HG02943 (cell line): ENCODE measurements around the gene TESK2.
"Not testable (repeated sequence)": the region's sequence is repeated elsewhere in the genome, so short reads cannot be mapped to it uniquely, and the experiment has no call there.

Experiments used
- ATAC-seq: cut with Tn5 transposase; IDR thresholded peaks from one replicate; pipeline ENCODE4 v1.9.1; 2021; ENCODE audit warnings: mild to moderate bottlenecking, low read depth, moderate library complexity; ENCODE audit not compliant: unreplicated experiment

Gene TESK2

DNA sequence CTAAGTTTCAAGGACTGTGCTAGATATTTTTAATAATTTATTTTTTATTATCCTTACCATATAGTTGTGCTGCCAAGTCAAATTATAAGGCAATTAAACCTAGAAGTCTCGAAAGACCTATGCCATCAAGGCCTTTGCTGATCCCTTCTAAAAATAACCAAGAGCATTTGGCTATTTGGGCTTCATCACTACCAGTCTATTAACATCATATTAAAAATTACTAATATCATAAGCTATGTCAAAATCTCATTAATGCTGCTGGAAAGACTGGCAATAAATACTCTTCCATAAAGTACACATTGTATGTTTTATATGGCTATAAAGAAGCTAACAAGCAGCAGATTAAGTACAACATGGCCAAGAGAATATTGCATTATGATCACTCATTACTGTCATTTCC is 107.8 kb downstream of the TESK2 start:
- no peak for ATAC-seq

DNA sequence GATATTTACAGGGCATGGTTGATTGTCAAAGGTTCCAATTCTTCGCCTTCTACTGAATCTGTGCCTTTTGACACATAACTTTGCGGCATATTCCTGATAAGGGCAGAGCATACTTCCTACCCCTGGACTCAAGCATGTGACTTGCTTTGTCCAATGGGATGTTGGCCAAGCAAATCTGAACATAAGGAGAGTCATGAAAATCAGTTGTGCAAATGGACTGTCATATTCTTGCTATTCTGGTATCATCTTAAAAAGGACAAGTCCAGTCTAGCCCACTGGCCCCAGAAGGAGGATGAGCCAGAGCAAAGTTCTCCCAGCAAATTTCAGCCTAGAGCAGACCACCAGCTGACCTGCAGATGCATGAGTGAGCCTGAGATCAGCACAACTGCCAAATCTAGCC is 109.7 kb downstream of the TESK2 start:
- ATAC-seq, result no peak

DNA sequence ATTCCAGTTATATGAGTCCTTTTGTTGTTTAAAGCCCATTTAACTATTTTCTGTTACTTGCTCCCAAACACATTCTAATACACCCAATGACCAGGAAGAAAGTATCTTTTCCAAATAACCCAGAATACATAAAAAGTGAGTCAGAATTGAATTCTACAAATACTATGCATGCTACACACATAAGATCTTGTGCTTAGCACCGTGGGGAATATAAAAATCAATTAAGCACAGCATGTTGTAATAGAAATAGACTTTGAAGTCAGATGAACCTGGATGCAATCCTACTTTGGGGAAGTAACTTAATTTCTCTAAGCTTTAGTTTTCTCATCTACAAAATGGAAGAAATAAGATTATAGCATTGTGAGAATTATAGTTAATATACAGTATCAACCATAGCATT is 110.2 kb downstream of the TESK2 start:
- ATAC-seq, result no peak

DNA sequence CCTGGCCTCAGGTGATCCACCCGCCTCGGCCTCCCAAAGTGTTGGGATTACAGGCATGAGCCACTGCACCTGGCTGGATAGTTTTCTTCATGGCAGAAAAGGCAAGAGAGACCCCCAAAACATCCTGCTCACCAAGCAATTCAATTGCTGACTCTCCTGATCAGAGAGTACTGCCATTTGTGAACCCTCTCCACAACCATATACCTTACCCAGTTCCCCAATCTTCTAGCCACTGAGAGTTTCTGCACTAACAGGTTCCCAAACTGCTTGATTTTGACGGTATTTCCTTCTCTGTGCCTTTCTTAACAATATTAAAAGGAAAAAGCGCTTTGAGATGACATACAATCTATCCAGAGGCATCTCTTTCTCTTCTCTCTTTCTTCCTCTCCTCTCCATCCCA is 110.8 kb downstream of the TESK2 start:
- no peak for ATAC-seq

DNA sequence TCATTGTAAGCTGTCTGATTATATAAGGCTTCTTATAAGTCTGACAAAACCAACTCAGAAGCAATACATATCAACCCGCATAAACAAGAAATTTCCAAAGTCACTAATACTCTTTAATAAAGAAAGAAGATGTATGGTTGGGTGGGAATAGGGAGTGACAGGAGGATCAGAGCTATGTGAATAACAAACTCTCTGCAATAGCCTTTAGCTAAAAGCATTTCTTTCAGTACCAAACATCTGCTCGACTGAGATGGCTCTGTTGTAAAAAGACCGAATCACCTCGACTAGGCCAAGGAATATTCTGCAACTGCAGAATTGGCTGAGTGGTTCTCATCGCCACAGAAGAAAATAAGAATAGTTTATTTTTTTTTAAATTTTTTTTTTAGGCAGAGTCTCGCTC is 111.4 kb downstream of the TESK2 start:
- no peak for ATAC-seq

DNA sequence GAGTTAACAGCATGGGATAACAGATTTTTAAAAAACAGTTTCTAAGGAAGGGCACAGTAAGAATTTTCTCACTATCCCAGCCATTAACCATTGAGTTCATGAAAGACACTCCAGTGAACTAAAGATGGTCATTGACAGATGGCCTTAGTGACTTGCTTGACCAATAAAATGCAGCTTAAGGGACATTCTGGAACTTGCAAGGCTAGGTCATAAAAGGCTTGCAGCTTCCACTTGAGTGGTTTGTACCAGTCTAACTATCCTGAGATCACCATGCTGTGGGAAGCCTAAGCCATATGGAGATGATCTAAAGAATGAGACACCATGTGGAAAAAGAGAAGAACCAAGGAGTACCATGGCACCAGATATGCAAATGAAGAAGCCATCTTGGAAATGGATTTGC is 112.8 kb downstream of the TESK2 start:
- ATAC-seq, result no peak

DNA sequence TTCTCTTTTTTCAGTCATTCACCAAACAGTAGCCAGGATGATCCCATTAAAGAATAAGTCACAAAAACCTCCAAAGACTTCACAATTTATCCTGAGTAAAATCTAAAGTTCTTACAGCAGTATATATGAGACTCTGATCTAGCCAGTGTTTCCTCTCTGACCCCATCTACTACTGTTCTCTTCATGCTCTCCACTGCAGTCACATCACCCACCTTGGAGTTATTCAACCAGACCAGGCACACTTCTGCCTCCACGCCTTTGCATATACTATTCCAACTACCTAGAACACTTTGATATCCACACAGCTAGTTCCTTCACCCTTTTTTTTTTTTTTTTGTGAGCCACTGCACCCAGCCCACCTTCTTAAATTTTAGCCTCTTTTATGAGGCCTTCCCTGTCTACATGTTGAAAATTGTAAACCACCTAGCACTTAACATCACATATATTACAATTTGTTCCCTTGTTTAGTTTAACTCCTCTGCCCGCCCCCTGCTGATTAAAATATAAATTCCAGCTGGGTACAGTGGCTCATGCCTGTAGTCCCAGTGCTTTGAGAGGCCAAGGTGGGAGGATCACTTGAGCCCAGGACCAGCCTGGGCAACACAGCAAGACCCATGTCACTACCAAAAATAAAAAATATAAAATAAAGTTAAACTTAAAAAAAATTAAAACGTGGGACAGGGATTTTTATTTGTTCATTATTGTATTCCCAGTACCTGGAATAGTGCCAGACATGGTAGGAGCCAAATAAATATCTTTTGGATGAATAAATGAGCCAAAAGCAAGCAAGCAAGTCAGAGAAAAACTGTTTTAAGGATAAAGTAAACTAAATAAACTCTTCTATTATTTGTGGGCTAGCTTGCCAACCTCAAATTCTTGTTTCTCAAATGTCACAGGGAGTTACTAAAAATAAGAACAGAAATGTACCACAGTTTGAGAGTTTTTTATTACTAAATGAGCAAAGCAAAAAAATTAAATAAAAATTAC is 115.6 kb downstream of the TESK2 start:
- no peak for ATAC-seq

DNA sequence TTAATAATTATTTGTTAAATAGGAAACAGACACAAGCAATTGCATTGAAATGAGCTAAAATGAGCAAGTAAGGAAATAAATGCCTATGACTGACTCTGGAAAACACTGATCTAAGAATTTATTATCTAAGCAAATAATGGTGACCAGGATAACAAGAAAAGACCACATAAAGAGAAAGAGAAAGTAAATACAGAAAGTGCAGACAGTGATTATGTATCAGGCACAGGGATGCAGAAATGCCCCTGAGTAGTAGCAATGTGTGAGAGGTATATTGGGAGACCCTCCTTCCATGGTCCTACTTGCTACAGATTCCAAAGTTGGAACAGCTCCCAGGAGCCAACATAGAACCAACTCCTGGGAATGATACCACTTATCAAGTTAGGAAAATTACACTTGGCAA is 117.4 kb downstream of the TESK2 start:
- ATAC-seq, result no peak

DNA sequence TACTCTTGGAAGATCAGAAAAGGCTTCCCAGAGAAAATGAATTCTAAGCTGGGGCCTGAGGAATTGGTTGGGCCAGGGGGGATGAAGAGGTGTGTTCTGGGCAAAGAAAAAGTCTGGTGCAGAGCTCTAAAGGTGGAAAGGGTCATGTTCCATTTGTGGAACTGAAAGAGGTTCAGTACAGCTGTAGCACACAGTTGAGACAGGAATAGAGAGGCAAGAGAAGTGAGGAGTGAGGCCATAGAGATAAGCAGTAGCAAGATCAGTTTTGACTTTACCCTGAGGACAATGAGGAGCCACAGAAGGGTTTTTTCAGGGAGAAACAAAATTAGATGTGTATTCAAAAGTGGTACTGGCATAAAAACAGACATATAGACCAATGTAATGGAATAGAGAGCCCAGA is 120.4 kb downstream of the TESK2 start:
- no peak for ATAC-seq

DNA sequence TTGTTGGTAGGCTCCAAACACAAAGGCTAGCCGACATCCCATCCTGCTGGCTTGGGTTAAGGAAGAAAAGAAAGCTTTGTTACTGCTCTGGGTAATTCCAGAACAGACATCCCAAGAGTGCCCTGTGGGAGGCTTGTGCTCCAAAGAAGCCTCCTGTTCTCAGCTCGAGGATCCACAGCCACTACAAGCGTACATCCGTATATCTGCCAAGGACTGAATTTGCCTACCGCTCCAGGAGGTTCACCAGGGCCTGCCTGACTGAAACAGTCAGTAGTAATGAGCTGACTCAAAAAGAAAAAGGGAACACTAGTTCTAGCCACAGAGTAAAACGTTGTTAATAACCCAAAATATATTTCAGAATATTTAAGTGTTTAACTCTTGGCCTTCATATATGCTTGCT is 125.9 kb downstream of the TESK2 start:
- ATAC-seq, result no peak

DNA sequence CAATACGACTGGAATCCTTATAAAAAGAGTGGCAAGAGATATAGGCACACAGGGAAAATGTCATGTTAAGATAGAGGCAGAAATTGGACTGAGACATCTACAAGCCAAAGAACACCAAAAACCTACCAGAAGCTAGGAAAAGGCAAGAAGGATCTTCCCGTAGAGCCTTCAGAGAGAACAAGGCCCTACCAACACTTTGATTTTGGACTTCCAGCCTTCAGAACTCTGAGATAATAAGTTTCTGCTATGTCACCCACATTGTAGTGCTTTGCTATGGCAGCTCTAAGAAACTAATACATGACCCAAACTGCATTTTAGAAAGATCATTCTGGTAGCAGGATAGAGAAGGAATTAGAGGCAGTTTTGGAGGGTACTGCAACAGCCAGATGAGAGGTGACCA is 126.7 kb downstream of the TESK2 start:
- no peak for ATAC-seq

DNA sequence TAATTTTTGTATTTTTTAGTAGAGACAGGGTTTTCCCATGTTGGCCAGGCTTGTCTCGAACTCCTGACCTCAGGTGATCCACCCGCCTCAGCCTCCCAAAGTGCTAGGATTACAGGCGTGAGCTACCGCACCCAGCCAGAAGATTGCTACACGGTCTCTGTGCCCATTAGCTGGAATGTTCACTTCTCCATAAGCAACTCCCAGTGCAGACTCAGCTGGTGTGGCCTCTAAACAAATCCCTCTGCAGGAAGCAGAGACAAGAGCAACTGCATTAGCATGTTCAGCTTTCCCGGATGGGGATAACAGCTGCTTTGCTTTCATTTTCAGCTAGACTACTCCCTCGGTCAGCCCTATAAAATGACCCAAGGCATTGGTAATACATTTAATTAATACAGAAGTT is 130.0 kb downstream of the TESK2 start:
- ATAC-seq, result not testable (repeated sequence)

DNA sequence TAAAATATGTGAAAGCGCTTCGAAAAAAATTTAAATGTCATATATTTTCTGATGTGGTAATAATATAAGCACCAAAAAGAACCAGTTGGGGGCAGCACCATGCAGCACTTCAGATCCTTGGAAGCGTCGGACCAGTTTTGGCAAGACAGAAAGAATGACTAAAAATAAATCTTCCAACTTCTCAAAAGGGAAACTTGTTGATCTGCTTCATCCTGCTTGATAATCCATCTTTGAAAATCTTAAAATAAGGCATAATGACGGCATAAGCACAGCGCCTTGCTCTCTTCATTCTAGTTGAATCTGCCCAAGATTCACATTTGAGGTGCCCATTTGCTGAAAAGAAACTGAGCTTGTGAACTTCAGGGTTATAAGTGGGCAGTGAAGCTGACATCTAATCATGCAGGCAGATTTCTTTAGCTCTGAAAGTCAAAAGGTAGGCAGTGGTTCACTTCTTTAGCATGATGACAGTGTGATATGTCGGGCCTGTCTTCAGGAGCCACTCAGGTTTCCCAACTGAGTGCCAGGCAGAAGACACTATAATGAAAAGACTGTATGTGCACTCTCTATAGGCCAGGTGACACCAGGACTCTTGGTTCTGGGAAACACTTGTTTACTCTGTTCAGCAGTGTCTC is 131.0 kb downstream of the TESK2 start:
- ATAC-seq, result no peak

DNA sequence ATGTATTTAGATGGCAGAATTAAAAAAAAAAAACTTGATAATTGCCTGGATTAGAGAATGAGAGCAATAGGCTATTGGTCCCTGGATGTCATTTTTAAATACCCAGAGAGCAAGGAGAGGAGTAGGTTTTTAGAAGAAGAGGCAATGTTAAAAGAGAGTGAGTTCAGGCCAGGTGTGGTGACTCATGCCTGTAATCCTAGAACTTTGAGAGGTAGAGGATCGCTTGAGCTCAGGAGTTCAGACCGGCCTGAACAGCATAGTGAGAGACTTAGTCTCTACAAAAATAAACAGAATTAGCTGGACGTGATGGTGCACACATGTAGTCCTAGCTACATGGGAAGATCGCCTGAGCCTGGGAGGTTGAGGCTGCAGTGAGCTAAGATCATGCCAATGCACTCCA is 134.8 kb downstream of the TESK2 start:
- ATAC-seq, result no peak

DNA sequence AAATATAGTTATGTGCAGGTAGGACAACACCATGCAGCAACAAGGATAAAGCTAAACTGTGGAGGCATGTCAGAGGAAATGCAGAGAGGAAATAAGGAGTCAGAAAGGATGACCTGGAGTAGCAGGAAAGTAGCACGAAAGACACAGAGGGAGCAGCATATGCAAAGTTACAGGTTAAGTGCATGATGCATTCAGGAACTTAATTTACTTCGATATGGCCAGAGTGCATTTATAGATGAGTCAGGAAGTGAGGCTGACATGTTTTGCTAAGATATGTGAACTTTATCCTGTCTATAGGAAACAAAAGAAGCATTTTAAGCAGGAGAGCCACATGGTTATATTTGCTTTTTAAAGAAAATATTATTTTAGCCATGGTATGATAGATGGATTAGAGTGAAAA is 135.3 kb downstream of the TESK2 start:
- no peak for ATAC-seq

DNA sequence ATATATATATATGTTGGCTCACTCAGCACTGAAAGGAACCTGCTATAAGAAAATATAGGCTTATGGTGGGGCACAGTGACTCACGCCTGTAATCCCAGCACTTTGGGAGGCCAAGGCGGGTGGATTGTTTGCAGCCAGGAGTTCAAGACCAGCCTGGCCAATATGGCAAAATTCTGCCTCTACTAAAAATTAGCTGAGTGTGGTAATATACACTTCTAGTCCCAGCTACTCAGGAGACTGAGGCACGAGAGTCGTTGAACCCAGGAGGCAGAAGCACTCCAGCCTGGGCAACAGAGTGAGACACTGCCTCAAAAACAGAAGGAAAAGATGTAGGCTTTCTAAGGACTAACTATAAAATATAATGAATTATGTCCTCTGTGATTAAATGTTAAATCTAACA is 136.1 kb downstream of the TESK2 start:
- no peak for ATAC-seq

DNA sequence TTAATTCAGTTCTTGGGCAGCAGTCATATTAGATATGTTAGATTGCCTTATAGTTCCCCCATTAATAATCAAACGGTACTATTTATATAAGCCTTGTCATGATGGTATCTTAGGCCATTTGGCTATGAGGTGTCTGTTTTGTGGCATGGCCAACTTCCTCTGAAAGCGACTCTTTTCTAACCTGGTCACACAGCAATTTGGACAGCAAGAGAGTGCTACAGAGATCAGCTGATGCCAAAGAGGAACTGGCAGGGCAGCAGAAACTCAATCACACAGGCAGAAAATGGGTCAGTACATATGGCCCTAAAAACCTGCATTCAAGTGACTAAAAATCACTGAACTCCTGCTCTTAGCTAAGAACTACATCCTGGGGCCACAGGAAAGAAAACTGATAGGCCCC is 137.3 kb downstream of the TESK2 start:
- no peak for ATAC-seq

DNA sequence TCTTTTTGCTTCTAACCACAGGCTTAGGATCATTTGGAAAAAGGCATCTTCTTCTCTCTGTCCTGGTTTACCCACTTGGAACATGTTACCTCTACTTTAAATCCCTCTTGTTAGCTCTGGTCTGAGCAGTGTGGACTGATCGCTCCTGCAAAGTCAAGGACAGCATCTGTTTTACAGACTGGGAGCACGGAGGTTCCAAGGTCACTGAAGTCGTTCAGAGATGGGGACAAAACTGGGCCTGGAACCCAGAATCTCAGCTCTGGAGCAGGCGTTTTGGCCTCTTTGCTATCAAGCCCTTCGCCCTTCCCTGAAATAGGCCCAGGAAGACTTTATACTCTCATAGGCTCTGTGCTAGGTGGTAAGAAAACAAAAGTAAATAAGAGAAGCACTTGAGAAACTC is 139.5 kb downstream of the TESK2 start:
- no peak for ATAC-seq

DNA sequence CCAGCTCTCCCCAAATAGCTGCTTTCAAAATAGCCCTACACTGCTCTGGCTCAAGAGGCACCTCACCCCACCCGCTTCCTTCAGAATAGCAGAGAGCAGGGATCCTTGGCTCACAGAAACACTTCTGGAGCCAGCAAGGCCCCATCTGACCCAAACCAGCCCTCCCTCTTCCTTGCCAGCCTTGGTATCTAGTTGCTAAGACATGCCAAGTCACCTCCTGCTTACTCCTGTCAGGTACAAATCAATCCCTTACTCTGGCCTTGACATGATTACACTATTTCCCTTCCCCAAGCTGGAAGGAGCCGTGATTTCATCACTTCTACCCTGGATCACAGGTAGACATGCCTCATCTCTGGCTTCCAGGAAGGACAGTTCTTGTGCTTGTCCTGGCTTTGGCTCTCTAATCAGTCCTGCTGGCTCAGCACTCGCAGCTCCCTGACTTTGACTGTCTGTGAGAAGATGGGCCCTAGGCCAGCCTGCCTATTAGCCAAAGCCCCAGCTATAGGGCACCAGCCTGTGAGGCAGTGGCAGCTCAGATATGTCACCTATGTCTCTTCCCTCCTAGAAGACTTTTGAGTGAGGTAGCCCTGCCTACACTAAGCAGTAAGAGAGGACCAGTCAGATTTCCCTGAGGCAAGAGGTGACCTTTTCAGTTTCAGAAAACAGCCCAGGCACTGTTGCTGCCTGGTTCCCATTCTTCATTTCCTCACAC is 141.8 kb downstream of the TESK2 start:
- no peak for ATAC-seq

DNA sequence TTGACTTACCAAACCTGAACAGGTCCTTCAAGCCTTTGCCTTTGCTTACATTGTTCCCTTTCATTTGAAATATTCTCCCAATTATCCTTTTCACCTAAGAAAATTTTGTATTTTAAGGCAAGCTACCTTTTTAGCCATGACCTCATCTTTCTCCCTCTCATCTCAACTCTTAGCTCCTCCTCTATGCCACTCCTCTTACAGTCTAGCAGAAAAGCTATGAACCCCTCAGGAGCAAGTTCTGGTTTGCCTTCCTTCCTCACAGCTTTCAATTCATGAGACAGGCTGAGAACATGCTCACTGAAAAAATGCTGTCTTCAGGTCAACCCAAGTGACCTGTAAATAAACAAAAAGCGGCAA is 142.4 kb downstream of the TESK2 start:
- no peak for ATAC-seq

DNA sequence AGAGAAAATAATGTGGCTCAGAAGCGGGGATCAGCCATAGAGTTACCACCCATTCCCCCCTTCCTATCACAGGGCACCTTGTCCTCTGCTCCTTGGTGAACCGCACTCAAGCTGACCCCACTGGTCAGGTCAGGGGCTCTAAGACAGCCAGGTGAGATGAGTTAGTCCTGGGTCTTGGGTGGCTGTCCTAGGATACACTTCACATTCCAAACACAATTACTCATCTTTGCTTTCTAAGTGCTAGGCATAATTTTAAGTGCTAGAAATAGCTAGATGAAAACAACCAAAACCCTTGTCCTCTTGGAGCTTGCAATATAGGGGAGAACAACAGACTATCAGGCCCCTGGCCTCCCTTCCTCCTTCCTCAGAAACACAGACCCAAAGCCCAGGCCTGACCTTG is 142.9 kb downstream of the TESK2 start:
- ATAC-seq, result no peak

DNA sequence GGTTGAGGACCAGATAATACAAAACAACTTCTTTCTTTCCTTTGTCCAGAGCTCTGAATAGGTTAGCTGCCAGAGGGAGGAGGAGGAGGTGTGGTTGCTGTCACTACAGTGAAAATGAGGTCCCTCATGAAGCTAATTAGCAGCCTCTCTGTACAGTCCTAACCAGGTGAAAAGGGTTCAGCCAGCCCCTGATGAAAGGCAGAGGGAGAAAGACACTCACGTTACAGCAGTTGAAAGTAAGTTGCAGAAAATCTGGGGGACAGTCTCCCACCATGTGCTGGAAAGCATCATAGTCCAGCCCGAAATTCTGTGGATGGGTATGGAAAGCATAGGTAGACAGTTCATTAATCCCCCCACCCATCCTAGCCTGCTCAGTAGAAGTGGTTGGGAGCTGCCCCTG is 144.5 kb downstream of the TESK2 start:
- no peak for ATAC-seq
